Gastroesophageal sphincter (tissue), 4 donors: Measurements from ENCODE around the gene IFT172. TPM values are rescaled to one million over a fixed set of nuclear protein-coding genes. Genes with fewer than 3 reads are reported as not detected.

Experiments
- ATAC-seq: fragments of 150-250 bp; one replicate; pipeline ENCODE4 v1.9.1; 2016; ENCODE audit warnings: mild to moderate bottlenecking, moderate library complexity
- H3K27ac ChIP-seq, 4 donors: fragments of 200-600 bp; sonication (generic) in 3 of 4; 1 replicate in 3 of 4; 2 replicates in 1 of 4; pipeline ENCODE4 v1.5.1; 2016 to 2019
- H3K27me3 ChIP-seq: fragments of 200-600 bp; sonication (generic); one replicate; pipeline ENCODE4 v1.5.1; 2019
- H3K36me3 ChIP-seq, 2 donors: fragments of 200-600 bp; sonication (generic); one replicate each; pipeline ENCODE4 v1.5.1; 2019; ENCODE audit warnings: control low read depth in 1 of 2
- H3K4me1 ChIP-seq, 3 donors: fragments of 200-600 bp; sonication (generic); 1 replicate in 2 of 3; 2 replicates in 1 of 3; pipeline ENCODE4 v1.5.1; 2016 to 2019; ENCODE audit warnings: control low read depth in 2 of 3
- H3K4me3 ChIP-seq, 2 donors: fragments of 200-600 bp; sonication (generic); one replicate each; pipeline ENCODE4 v1.5.1; 2019; ENCODE audit warnings: mild to moderate bottlenecking in 1 of 2, moderate library complexity in 1 of 2
- H3K9me3 ChIP-seq, 3 donors: fragments of 200-600 bp; sonication (generic); one replicate each; pipeline ENCODE4 v1.5.1; 2017 to 2019; ENCODE audit warnings: control low read depth in 2 of 3
- CTCF ChIP-seq, 4 experiments: fragments of 200-600 bp in 2 of 4; fragments of 450-650 bp in 2 of 4; sonication (generic) in 1 of 4; IDR thresholded peaks; one replicate each; pipeline ENCODE4 v1.5.1; 2017 to 2019; ENCODE audit warnings: antibody characterized with exemption in 4 of 4, mild to moderate bottlenecking in 2 of 4, moderate library complexity in 2 of 4
- EP300 ChIP-seq: sonication (generic); formaldehyde crosslinking; IDR thresholded peaks from one replicate; pipeline ENCODE4 v1.6.1; 2017; ENCODE audit warnings: antibody characterized with exemption, mild to moderate bottlenecking
- POLR2A ChIP-seq, 2 donors: fragments of 450-650 bp; IDR thresholded peaks; one replicate each; pipeline ENCODE4 v1.6.1; 2017; ENCODE audit warnings: antibody characterized with exemption in 2 of 2, mild to moderate bottlenecking in 2 of 2, moderate library complexity in 1 of 2
- POLR2AphosphoS5 ChIP-seq: sonication (generic); formaldehyde crosslinking; IDR thresholded peaks from one replicate; pipeline ENCODE4 v1.6.1; 2017; ENCODE audit warnings: antibody characterized with exemption
- WGBS, 2 donors: methylation state at CpG; one replicate each; pipeline ENCODE4 v1.1.5; 2018; ENCODE audit warnings: low coverage in 1 of 2; 5-methylcytosine and 5-hydroxymethylcytosine counted together
- total RNA-seq, 4 donors: library from RNA; depleted of rRNA; stranded (reverse); fragments of >200 nt; gene quantifications; one replicate each; pipeline ENCODE4 v1.1.0, GENCODE V29; 2016

Gene IFT172
- total RNA-seq, 4 donors from 2014 or later, result 17.9 to 34.8 (median 30.3) TPM

DNA sequence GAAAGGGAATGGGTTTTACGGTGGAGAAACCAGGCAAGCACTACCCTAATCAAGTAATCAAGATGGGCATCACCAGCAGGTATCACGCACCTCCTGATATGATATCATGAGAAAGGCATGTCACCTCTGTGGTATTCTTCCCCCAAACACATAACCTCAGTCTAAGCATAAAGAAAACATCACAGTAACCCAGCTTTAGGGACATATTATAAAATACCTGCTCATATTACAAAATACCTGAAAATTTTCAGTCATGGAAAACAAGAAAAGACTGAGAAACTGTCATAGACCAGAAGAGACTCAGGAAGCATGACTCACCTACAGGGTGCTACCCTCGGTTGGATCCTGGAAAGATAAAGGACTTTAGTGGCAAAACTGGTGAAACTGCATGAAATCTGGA is 37.6 kb upstream of the IFT172 start:
- H3K27me3 ChIP-seq, result peaks cover 25% of the 10 kb centered on the region
- no peak overlapping the region for H3K4me3 ChIP-seq
- no peaks in the 10 kb centered on the region for H3K9me3 ChIP-seq
- TF ChIP-seq EP300, result no peak
- no peak for TF ChIP-seq POLR2AphosphoS5
- no peak for TF ChIP-seq CTCF (IDR thresholded peaks at IDR 0.05)
- no peak for TF ChIP-seq POLR2A (IDR thresholded peaks at IDR 0.05)
- no peaks in the 10 kb centered on the region for H3K36me3 ChIP-seq
- H3K27ac ChIP-seq, result no peak overlapping the region
- H3K4me1 ChIP-seq, result no peaks in the 10 kb centered on the region
- WGBS, 2 donors, result 48 to 63% methylated on average over 3 of the region's 3 CpGs
- ATAC-seq, result no peak

- 87 to 98% methylated on average over 6 to 7 of the region's 7 CpGs for WGBS, 2 donors
- H3K4me3 ChIP-seq, result no peak overlapping the region
- no peak for ATAC-seq
These were observed 32.9 kb upstream of the IFT172 start for GRCh38 chr2:27522400-27522945.

DNA sequence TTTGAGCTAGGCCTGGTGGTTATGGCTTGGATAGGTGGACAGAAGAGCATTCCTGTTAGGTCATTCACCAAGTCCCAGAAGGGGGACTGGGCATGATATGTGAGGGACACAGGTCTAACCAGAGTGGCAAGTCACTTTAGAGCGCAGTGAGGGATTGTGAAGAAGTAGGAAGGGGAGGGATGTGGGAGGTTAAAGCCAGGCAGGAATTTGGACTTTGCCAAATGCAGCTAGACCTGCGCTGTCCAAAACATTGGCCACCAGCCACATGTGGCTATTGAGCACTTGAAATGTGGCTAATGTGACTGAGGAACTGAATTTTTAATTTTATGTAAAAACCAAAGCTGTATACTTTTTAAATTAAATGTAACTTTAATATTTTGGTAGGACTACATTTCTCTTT is 30.8 kb upstream of the IFT172 start:
- Histone ChIP-seq H3K4me3 (no peak overlapping the region), H3K9me3 (no peaks in the 10 kb centered on the region), H3K4me1 (no peaks in the 10 kb centered on the region), H3K27me3 (peaks cover 37% of the 10 kb centered on the region), H3K36me3 (no peaks in the 10 kb centered on the region), H3K27ac (no peak overlapping the region)
- ATAC-seq, result no peak
- TF ChIP-seq CTCF (IDR thresholded peaks at IDR 0.05) (no peak), POLR2A (IDR thresholded peaks at IDR 0.05) (no peak), POLR2AphosphoS5 (no peak), EP300 (no peak)
- 91 to 94% methylated on average over 2 of the region's 2 CpGs for WGBS, 2 donors

More at GRCh38 chr2:27522400-27522945, 32.9 kb upstream of the IFT172 start:
- H3K9me3 ChIP-seq, result no peaks in the 10 kb centered on the region
- H3K4me1 ChIP-seq, result no peaks in the 10 kb centered on the region
- no peaks in the 10 kb centered on the region for H3K36me3 ChIP-seq
- H3K27ac ChIP-seq, result no peak overlapping the region
- H3K27me3 ChIP-seq, result peaks cover 42% of the 10 kb centered on the region
- TF ChIP-seq POLR2A (IDR thresholded peaks at IDR 0.05) (no peak), POLR2AphosphoS5 (no peak), CTCF (IDR thresholded peaks at IDR 0.05) (no peak), EP300 (no peak)

DNA sequence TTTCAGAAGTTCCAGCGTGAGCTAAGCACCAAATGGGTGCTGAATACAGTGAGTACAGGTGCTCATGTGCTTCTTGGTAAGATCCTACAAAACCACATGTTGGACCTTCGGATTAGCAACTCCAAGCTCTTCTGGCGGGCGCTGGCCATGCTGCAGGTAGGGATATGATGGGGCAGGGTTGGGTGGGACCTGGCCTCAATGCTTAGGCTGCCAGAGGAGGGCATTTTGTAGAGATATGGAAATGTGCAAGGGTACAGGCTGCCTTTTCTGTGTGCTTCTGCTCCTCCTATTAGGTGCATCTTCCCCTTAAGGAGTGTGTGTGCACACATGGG is 29.2 kb upstream of the IFT172 start:
- Histone ChIP-seq H3K4me1 (no peaks in the 10 kb centered on the region), H3K36me3 (no peaks in the 10 kb centered on the region), H3K27ac (no peak overlapping the region), H3K9me3 (no peaks in the 10 kb centered on the region), H3K4me3 (no peak overlapping the region), H3K27me3 (peaks cover 37% of the 10 kb centered on the region)
- 60 to 100% methylated on average over 1 of the region's 4 CpGs for WGBS, 2 donors
- ATAC-seq, result no peak
- TF ChIP-seq POLR2A (IDR thresholded peaks at IDR 0.05), result no peak

DNA sequence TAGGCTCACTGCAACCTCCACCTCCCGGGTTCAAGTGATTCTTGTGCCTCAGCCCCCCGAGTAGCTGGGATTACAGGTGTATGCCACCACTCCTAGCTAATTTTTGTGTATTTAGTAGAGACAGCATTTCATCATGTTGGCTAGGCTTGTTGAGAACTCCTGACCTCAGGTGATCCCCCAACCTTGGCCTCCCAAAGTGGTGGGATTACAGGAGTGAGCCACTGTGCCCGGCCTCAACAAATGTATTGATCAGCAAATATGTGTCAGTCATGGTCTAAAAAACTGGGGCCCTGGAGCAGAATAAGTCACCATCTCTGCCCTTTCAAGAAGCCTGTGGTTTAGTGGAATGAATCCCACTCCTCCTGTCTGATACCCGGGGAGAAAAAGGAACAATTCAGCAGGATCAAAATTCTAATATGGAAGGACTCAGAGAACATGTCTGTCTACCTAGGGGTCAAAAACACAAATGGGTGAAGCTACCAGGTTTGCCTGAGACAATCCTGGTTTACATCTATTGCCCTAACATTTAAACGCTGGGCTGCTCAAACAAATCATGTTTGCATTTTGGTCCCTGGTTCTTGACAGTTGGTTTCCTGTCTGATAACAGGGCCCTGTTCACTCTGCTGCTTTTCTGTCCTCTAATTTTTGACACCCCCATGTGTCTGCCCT is 28.7 kb upstream of the IFT172 start:
- TF ChIP-seq EP300 (no peak), POLR2A (IDR thresholded peaks at IDR 0.05) (no peak), POLR2AphosphoS5 (no peak), CTCF (IDR thresholded peaks at IDR 0.05) (no peak)
- no peaks in the 10 kb centered on the region for H3K4me1 ChIP-seq
- no peak for ATAC-seq
- no peak overlapping the region for H3K4me3 ChIP-seq
- no peak overlapping the region for H3K27ac ChIP-seq
- no peaks in the 10 kb centered on the region for H3K36me3 ChIP-seq
- 64 to 76% methylated on average over 3 to 4 of the region's 5 CpGs for WGBS, 2 donors
- no peaks in the 10 kb centered on the region for H3K9me3 ChIP-seq
- H3K27me3 ChIP-seq, result peaks cover 35% of the 10 kb centered on the region
